HG03039 (cell line): Measurements from ENCODE around the gene VEGFC.

Experiments
- ATAC-seq: cut with Tn5 transposase; IDR thresholded peaks from one replicate; pipeline ENCODE4 v1.9.1; 2021; ENCODE audit warnings: mild to moderate bottlenecking, moderate library complexity; ENCODE audit not compliant: unreplicated experiment

VEGFC gene, protein sequence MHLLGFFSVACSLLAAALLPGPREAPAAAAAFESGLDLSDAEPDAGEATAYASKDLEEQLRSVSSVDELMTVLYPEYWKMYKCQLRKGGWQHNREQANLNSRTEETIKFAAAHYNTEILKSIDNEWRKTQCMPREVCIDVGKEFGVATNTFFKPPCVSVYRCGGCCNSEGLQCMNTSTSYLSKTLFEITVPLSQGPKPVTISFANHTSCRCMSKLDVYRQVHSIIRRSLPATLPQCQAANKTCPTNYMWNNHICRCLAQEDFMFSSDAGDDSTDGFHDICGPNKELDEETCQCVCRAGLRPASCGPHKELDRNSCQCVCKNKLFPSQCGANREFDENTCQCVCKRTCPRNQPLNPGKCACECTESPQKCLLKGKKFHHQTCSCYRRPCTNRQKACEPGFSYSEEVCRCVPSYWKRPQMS

GRCh38 chr4:176792326-176793059 is at the start of gene VEGFC:
Gene VEGFC, minus strand, starts transcription at chr4:176792922. Its CDS starts 611 bp downstream, at chr4:176792311.
- peak; percentile 59 for ATAC-seq

- no peak for ATAC-seq
These were observed 49.0 kb upstream of the VEGFC start for GRCh38 chr4:176841711-176842112.

- no peak for ATAC-seq
These were observed 47.4 kb upstream of the VEGFC start for GRCh38 chr4:176840166-176840565.

DNA sequence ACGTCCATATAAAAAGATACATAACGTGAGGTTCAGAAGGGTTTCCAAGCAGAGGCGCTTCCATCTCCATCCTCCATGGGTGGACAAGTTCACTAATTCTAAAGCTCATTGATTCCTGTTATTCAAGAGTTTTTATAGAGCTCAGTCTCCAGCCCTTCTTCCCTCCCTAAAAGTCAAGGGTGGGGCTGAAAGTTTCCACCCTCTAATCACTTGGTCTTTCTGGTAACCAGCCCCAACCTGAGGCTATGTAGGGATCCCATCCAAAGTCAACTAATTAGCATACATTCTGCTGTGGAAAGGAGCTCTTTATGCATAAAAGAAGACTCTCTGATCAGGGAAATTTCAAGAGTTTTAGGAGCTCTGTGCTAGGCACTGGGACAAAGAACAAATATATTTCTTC is 46.9 kb upstream of the VEGFC start:
- no peak for ATAC-seq

GRCh38 chr4:176838601-176839433 is 46.1 kb upstream of the VEGFC start:
- ATAC-seq, result no peak

- ATAC-seq, result no peak
These were observed 44.6 kb upstream of the VEGFC start for GRCh38 chr4:176837169-176837895.

GRCh38 chr4:176834531-176834930 is 41.8 kb upstream of the VEGFC start:
- ATAC-seq, result no peak

GRCh38 chr4:176833400-176834175 is 40.9 kb upstream of the VEGFC start:
- no peak for ATAC-seq

- no peak for ATAC-seq
These were observed 38.2 kb upstream of the VEGFC start for GRCh38 chr4:176830971-176831370.

DNA sequence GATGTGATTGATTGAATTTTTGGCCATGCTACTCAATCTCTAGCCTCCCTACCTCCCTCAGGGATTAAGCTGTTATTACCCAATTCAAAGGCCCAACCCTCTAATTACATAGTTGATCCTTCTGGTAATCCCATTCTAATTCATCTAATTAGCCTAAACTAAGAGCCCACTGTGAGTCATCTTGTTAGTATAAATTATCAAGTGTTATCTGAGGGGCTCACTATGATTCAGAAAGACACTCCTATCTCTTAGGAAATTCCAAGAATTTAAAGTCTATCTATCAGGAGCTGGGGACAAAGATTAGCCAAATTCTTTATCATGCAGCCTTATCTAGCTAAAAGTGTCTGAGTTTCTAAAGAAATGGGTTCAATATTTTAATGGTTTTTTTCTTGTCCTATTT is 32.9 kb upstream of the VEGFC start:
- ATAC-seq, result no peak

DNA sequence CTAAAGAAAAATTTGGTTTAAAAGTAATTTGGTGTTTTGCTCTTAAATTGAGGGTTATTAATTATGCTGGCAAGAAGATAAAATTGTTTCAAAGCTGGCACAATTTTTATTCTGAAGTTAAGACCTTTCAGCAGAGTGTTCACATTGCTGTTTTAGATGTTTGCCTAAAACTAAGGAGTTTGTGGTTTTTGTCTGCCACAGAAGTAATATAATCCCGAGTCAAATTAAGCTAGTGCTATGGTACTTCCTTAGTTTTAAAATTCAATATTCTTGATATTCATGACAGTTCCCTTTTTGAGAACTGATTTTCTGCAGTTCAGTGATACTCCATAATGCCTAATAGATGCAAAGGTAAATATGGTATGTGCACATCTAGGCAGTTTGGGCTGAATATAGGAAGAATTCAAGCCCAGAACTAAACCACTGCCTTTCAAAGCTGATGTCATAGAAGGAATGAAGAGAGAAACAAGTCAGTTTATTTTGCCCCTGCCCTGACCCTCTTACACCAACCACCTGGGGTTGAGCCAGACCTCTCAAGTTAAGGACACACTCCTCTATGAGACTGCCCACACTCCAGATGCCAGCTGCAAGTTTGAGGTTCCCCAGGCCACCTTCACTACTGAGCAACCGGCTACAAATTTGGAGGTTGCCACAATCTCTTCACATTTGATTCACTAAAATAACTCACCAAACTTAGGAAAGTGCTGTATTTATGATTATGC is 32.1 kb upstream of the VEGFC start:
- no peak for ATAC-seq

- no peak for ATAC-seq
These were observed 25.8 kb upstream of the VEGFC start for GRCh38 chr4:176818531-176818930.

- no peak for ATAC-seq
These were observed 24.5 kb upstream of the VEGFC start for GRCh38 chr4:176817204-176817603.

DNA sequence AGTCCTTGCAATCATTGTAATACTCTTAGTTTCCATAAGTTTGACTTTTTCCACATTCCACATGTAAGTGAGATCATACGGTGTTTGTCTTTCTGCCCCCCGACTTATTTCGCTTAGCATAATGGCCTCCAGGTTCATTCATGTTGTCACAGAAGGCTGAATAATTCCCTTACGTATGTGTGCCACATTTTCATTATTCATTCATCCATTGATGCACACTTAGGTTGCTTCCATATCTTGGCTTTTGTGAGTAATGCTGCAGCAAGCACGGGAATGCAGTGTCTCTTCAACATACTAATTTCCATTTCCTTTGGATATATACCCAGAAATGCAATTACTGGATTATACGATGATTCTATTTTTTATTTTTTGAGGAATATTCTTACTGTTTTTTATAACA is 22.0 kb upstream of the VEGFC start:
- no peak for ATAC-seq

DNA sequence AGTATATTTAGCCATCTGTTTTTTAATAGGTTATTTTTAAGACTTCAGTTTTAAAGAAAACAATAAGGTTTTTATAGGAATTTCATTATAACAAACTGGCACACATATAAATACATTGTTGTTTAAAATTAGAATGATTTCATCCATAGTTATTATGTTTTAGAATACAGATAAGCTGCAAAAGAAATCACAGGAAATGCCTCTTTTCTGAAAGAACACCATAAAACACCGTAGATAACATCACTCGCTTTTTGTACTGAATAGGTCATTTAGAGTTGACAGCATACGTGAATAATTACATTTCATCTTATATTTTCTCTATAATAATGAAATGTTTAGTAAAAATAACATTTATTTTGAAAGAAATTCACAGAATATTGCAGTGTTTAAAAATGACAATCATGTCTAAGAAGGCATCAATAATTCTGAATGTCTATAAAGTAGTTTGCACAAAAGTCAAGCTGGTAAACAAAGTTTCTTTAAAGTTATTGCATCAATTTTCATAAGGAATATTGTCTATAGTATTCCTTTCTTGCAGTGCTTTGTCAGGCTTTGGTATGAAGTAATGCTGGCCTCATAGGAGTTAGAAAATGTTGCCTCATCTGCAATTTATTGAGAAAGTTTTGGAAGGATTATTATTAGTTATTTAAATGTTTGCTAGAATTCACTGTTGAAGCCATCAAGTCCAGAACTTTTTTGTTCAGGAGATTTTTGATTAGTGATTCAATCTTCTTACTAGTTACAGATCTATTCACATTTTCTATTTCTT is 17.9 kb upstream of the VEGFC start:
- no peak for ATAC-seq

GRCh38 chr4:176806778-176807375 is 14.2 kb upstream of the VEGFC start:
- no peak for ATAC-seq

DNA sequence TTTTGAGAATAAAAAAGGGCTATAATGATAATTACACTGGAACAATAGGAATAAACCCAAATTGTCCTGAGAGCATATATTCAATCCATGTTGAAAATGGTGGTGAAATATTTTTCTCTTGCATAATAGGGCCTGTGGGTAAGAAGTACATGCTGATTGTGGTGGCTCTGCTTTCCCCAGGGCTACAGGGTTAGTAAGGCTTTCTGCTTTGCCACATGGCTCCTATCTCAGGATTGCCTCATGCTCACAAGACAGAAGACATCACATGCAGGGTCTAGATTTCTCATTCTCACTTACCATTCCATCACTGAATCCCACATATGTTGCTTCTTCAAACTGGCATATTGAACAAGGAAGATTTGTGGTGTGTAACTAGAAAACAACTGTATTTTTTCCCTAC is 12.4 kb upstream of the VEGFC start:
- no peak for ATAC-seq

DNA sequence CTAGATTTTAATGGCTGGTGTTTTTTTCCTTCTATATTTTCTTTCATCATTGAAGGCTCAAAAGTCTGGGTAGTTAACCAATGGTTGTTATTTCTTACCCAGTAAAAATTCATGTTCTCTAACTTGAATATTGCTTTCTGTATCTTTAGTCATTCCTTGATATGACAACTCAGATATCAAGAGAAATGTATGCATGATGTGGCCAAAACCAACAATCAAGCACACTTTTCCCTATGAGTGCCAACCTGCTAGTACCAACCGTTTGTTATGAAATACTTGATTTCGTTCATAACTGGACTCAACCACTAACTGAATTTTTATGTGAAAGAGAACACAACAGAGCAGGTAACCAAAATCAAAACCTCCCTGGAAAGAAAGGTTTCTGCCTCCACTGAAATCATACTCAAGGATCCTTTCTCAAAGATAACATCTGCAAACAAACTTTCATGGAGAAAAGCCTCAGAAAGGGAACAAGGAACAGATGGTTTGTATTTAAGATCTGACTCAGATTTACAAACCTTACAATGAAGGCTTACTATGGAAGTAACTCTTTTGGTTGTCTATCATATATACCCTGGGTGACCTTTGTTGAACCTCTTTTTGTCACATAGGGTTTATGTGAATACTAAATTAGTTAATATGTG is 8.3 kb upstream of the VEGFC start:
- no peak for ATAC-seq
